Measurements from ENCODE around the gene ZMIZ1.
"Not testable (repeated sequence)": the region's sequence is repeated elsewhere in the genome, so short reads cannot be mapped to it uniquely, and the experiment has no call there.

The ZMIZ1 gene

DNA sequence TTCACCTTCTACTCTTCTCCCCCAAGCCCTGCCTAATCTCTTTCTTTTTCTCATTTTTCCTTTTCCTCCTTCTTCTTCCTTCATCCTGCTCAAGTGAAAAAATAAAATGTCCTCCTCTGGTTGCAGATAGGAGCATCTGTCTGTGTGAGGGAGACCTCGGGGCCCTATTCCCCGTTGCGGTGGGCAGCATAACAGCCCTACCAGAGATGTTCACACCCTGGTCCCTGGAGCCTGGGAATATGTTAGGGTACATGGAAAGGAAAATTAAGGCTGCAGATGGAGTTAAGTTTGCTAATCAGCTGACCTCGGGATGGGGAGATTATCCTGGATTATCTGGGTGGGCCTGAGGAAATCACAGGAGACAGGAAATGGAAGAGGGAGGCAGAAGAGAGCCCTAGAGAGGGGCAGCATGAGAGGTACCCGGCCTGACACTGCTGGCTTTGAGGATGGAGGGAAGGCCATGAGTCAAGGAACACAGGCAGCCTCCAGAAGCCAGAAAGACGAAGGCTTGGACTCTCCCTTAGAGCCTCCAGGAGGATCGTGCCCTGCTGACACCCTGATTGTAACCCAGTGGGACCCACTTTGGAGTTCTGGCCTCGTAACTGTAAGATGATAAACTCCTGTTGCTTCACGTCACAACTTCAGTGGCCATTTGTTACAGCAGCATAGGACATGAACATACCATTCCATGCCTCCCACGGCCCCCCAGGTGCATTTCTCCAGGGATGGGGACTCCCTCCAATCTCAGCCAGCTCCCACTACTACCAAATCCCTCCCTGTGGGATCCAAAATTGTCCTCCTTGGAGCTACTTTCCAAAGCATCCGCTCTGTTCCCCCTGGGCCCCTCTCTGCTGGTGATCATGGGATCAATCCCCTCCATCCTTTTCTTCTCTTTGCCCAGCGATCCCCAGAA is 39.0 kb upstream of the ZMIZ1 start:
- no peak for DNase-seq (ENCODE audit: low spot score)

DNA sequence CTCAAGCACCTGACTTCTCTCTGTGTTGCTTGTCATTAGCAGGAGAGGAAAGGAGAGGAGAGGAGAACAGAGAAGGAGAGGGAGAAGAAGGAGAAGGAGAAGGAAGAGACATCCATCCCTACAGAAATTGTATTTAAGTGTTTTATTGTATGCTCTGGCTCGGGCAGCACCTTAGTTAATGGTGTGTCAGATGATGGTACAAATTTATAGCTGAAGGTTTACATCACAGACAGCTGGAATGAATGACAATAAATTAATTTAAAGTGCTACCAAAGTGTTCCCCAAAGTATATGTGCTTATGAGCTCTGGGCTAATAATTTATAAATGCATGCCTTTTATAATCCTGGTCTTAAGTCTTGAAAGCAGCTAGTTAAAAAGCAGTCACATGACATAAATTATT is 38.1 kb upstream of the ZMIZ1 start:
- DNase-seq (ENCODE audit: low spot score) = no peak

DNA sequence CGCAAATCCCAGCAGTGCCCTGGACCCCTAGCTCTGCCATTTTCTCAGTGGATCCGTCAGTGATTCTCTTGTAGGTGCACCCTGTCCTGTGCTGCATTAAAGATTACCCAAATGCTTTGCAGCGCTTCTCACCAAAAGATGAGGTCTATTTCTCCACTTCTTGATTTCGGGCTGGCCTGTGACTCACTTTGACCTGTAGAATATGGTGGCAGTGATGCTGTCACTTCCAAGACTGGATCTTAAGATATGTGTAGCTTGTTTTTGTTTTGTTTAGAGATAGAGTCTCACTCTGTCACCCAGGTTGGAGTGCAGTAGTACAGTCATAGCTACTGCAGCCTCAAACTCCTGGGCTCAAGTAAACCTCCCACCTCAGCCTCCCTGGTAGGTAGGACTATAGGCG is 37.0 kb upstream of the ZMIZ1 start:
- no peak for DNase-seq (ENCODE audit: low spot score)

DNA sequence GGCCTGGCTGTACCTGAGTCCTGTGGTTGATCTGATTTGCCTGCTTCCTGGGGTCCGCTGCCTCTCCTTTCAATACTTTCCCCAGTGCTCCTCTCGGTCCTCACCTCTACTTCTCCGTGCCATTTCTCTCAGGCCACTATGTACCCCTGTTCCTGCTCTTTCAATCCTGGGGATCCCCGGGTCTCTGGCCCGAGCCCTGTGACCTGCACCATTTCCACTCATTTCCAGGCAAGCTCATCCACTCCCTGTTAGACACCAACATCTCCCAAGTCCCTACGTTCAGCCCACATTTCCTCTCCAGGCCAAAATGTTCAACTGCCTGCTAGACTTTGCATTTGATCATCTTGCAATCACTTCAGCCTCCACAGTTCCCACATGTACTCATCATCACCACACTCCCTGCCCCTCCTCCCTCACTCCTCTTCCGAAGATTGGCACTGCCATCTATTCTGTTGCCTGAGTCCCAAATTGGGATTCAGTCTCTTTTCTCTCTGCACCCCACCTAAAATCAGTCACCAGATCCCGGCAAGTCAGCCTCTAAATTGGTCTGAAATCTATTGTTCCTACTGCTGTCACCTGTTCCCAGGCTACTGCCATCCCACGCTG is 34.4 kb upstream of the ZMIZ1 start:
- DNase-seq (ENCODE audit: low spot score) = no peak

DNA sequence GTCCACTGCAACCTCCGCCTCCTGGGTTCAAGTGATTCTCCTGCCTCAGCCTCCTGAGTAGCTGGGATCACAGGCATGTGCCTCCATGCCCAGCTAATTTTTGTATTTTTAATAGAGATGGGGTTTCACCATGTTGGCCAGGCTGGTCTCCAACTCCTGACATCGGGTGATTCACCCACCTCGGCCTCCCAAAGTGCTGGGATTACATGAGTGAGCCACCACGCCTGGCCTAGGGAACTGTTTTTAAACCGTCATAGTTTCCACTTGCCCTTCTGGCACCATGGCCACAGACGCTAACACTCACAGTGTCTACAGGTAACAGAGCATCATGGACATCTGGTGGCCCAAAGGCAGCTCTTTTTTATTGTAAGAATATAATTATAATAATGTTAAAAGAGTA is 32.4 kb upstream of the ZMIZ1 start:
- not testable (repeated sequence) for DNase-seq (ENCODE audit: low spot score)

DNA sequence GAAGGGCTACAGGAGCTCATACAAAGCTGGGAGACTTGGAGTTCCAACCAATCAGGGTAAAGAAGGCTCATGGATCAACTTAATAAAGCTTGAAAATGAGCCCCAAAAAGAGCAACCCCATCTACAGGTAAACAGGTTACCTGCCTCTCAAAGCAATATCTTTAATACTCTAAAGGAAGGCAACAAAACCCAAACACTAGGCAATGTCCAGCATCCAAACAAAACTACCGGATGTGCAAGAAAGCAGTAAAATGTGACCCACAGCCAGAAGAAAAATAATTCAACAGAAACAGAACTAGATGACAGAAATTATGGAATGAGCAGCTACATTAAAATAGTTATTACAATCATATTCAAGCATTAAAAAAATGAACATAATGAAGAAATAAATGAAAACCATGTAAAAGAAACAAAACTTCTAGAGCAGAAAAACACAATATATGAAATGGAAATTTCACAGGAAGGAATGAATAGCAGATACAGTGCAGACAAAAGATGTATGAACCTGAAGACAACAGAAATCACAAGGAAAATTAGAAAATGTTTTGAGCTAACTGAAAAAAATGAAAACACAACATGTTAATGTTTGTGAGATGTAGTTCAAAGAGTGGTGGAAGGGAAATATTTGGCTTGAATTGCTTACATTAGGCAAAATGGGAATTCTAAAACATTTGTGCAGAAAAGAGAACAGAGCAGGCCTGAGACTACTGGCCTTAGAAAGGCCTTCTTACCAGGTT is 30.5 kb upstream of the ZMIZ1 start:
- DNase-seq (ENCODE audit: low spot score) = no peak

DNA sequence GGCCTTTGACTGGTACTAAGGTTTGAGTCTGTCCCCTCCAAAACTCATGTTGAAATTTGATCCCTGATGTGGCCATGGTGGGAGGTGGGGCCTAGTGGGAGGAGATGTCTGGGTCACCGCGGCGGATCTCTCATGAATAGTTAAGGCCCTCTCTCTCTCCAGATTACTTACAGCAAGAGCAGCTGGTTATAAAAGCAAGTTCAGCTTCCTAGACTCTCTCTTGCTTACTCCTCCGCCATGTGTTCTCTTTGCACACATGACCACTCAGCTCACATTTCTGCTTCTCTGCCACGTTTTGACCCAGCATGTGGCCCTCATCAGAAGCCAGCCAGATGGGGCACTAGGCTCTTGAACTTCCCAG is 29.9 kb upstream of the ZMIZ1 start:
- DNase-seq (ENCODE audit: low spot score) = no peak

DNA sequence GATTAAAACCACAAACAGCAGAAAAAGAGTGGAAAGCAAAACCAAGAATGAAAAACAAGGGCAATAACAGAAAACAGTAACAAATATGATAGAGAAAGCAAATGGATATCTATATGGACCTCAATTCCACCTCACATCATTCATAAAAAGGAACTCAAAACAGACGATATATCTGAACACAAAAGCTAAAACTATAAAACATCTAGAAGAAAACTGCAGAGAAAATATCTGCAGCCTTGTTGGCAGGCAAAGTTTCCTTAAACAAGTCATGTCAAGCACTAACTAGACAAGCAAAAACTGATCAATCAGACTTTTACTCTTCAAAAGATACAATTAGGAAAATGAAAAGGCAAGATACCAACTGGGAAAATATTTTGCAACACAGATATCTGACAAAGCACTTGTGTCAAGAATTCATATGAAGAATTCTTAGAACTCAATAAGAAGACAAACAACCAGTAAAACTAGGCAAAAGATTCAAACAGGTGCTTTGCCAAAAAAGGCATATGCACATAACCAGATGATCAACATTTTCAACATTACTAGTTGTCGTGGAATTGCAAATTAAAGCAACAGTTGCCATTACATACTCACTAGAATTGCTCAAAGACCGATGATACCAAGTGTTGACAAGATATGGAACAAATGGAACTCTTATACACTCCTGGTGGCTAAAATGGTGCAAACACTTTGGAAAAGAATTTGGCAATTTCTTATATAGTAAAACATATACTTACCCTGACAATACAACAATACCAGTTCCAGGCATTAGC is 25.9 kb upstream of the ZMIZ1 start:
- no peak for DNase-seq (ENCODE audit: low spot score)

DNA sequence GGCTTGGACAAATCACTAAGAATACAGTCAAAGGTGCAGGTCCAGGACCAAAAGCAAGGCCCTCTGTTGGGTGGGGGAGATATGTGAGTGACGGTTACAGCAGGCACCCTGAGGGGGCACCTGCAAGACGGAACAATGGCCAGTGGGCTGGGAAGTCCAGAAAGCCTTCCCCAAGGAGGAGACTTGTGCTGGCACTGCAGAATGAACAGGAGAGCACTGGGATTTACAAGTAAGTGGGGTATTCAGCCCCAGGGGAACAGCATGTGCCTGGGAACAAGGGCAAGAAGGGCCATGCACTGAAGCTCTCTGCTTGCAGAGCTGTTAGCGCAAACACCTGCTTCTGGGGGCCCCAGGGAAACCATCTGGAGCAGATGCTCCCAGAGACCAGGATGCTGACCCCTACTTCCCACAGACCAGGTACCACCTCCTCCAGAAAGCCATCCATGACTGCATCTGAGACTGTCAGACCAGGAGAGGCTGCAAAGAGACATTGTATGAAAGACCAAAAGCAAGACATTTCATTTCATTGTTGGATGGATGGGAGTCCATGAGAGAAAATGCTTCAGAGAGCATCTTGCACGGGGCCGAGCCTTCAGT is 24.6 kb upstream of the ZMIZ1 start:
- no peak for DNase-seq (ENCODE audit: low spot score)

DNA sequence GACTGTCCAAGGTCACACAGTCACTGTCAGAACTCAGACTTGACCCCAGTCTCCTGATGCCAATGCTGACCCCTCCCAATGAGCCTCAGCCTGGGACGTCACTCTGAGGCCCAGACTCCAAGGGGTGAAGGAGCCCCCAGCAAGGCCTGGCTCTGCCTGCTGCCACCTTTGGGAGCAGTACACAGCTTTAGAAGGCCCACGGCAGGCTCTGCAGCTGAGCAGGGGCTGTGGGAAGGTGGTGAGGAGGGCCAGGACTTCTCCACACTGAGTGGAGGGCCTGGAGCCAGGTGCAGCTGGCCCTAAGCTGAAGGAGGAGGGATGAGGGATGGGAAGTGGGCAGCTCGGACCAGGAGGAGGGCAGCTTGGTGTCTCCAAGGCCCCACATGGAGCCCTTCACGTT is 23.9 kb upstream of the ZMIZ1 start:
- DNase-seq (ENCODE audit: low spot score) = no peak

DNA sequence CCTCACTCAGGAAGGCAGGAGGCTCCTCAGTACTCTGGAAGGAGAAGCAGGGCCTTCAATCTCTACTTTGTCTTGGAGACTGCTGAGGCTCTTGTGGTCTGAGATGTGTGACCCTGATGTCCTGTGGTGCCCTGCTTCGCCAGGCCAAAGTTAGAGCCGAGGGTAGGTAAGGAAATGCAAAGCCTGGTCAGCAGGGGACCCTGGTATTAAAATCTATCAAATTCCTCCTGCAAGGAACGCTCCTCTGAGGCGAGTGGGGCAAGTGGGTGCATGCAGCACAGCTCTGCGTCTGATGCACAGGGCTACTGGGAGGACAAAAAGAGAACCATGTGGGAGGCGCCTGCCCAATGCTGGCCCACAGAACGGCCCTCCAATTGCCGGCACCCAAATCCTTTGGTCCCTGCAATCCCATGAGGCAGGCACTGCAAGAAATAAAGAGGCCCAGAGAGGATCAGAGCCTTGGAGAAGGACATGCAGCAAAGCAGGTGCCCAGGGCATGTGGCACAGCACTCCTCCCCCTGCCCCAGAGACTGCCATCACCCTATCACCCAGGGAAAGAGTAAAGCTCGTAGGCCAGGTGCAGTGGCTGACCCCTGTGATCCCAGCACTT is 23.1 kb upstream of the ZMIZ1 start:
- DNase-seq (ENCODE audit: low spot score) = no peak

DNA sequence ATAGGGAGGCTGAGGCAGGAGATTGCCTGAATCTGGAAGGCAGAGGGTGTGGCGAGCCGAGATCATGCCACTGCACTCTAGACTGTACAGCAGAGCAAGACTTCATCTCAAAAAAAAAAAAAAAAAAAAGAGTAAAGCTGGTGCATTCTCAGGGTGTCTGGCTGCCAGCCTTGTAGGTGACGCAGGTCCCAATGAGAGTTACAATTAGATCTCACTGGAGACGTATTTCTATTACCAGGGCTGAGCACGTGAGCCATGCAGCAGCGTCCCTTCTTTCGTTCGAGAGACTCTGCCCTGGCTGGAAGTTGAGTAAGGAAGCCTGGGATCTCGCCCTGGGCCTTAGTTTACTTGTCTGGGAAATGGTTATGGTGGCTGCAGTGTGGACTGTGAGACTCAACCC is 22.4 kb upstream of the ZMIZ1 start:
- no peak for DNase-seq (ENCODE audit: low spot score)

DNA sequence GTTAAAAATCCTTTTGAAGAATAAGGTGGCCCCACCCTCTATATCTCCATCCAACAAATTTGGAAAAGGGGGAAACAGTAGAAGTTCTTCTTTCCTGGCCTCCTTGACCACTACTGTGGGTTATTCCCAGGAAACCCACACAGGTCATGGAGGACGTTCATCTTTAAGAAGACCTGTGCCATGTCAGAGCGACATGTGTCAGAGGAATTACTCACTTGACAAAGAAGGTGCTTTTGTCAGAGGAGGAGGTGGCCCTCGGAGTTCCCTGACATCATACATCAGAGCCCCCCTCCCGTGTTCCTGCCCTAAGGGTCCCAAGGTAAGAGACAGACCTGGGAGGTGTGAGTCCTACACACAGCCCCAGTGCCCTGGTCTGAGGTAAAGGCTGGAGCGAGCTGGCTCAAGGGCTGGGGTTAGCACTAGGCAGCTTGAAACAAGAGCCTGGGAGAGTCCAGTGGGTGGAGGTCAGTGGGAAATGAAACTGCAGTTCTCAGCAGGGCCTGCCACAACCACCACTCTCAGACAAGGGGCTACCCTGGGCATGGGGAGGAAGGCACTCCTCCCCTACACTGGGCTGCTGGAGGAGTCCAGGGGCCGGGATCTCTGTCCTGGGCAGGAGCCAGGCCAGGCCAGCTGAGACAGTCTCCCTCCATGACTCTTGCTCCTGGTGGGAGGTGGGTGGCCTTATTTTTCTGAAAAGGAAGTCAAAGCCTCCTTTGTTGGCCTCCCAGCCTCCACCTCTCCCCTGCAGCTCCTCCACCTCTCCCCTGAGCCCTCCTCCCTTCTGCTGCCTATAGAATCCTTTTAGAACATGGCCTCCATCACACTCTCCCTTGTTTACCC is 21.8 kb upstream of the ZMIZ1 start:
- no peak for DNase-seq (ENCODE audit: low spot score)

DNA sequence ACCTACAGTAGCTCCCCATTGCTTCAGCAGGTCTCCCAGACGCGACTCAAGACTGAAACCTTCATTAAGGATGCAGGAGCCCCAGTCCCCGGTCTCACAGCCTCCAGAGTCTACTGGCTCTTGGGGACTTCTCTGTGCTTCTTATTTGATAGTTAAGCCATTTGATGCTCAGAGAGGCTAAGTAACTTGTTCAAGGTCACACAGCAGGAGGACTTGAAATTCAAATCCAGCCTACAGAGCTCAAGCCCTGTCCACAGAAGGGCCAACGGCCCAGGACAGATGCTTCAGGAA is 21.2 kb upstream of the ZMIZ1 start:
- no peak for DNase-seq (ENCODE audit: low spot score)

DNA sequence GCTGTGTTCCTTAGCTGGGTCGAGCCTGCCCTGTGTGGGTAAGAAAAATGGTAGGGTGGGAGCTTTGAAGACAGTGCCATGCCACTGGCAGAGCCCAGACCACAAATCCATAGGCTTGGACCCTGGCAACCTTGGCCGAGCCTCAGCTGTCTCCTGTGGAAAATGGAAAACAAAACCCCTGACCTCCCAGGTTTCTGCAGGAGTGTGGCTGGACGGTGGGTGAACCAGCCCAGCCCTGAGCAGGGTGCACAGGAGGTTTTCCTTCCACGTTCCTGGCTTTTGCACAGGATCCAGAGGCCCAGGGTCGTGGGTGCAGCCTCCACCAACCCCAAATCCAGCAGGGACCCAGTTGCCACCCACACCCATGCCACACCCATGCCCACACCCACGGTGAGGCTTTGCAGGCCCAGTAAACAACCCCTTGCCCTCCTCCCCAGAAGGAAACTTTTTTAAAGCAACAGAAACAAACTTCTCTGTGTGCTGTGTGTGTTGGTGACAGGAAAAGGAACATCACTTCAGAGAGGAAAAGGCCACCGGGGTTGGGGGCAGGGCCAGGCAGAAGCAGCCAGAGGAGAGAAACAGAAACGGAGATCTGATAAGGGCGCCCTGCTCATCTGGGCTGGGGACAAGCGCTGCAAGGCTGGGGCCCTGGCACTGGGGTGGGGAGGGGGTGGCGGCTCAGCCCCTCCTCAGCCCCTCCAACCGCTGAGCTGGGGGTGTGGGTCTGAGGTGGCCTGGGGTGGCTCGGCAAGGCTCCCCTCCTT is 20.7 kb upstream of the ZMIZ1 start:
- no peak for DNase-seq (ENCODE audit: low spot score)

DNA sequence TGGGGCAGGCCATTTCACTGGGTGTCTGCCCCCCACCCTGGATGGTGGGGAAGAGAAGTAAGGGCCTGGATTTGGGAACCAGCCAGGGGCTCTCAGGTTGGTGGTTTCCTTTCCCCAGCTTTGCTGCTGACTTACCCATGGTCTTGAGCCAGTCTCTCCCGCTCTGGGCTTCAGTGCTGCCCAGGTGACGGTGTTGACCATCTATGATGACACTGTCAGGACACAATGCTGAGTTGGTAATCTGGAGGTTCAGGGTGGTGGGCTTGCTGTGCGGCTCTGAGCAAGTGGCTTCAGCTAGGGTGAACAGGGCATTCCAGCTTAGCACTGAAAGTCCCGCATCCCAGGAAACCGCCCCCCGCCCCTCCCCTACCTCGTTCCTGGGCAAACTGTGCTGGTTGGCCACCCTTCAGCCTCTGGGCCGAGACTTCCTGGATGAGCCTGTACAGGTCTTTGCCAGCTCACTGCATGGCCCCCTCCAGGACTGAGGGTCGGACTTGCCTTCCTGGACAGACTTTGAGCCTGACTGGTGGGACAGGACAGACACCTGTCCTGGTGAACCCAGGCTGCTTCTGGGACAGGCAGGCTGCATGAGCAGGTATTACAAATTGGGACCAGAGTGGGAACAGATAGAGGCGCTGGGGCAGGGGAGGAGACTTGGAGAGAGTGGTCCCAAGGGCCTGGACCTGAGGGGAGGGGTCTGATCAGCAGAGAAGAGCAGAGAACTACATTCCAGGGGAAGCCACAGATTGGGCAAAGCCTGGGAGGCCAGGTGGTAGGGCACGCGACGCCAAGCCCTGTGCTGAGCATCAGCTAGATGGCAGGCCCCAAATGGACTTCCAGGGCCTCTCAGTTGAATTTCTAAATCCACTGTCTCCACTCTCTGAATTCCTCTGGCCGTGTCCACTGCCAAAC is 19.9 kb upstream of the ZMIZ1 start:
- DNase-seq (ENCODE audit: low spot score) = no peak

DNA sequence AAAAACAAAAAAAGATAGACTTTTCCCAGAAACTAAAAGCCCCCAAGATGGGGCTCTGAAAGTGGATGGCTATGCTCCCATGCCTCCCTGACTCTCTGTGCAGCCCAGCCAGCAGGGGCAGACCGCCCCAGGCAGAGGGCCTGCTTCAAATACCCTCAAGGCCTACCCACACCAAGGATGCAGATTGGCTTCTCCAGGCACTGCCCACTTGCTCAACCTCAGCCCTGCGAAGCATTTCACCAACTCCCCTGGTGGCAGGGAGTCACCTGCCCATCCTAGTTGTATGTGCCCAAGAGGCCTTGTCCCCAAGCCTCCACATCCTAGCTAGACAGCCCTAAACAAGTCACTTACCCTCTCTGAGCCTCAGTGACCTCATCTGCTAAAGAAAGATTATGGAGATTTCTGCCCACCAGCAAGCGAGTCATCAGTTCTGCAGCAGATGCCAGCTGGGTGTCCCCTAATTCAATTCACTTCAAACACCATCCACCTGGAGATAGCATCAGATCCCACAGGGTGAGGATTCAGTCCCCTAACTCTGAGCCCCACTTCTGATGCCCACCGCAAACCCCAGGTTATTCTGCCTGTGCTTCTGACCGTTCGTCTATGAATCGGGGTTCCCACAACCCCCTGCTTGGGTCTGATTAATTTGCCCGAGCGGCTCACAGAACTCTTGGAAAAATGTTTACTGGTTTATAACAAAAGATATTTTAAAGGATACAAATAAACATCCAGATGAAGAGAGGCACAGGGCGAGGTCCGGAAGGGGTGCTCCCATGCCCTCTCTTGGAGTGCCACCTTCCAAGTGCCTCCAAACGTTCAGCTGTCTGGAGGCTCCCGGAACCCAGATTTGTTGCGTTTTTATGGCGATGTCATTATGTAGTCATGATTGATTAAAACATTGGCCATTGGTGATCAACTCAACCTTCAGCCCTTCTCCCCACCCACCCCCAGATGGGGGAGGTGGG is 18.6 kb upstream of the ZMIZ1 start:
- no peak for DNase-seq (ENCODE audit: low spot score)

Data from hepatic stellate cell (primary cell).